Measurements from ENCODE around the gene PNN.
"Not testable (repeated sequence)": the region's sequence is repeated elsewhere in the genome, so short reads cannot be mapped to it uniquely, and the experiment has no call there.

GRCh38 chr14:39207430-39207829 lies 32.4 kb downstream of the PNN start:
- TF ChIP-seq CTCF (conservative IDR thresholded peaks at IDR 0.05 in 1 of 2, IDR thresholded peaks at IDR 0.05 in 1 of 2; ENCODE audit: low read depth in 1 of 2, low read length in 2 of 2); EZH2 (IDR thresholded peaks at IDR 0.05; ENCODE audit: low read length, missing control alignments): not testable (repeated sequence)
